ENCODE measurements around the gene REV3L. TPM values are rescaled to one million over a fixed set of nuclear protein-coding genes. Genes with fewer than 3 reads are reported as not detected.

Gene REV3L
- total and polyA plus RNA-seq, 4 donors, result 8.8 to 91.4 (median 19.8) TPM

DNA sequence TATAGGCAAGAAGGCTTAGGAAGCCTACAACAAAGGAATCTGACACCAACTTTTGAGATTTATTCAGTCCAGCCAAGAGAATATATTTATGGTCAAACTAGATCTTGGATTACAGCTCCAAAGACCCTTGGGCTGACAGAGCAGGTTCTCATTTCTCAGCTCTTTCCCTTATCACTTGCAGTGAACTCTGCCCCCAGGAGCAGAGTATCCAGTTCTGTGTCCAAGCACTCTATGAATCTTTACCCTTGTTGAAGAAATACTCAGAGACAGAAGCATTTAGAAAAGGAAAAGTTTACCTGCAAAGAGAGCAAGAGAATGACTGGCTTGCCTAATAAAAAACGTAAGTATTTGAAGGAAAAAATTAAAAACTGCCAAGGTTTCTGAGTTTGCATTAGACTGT, 205.2 kb downstream of the REV3L start:
- H3K9me3 ChIP-seq (ENCODE audit: control insufficient read depth in 4 of 4, insufficient read depth in 3 of 4, low read length in 3 of 4), result peaks cover 0 to 20% (median 4%) of the 10 kb centered on the region in 4 donors
- DNase-seq (no peak), ATAC-seq (ENCODE audit: insufficient read depth, low FRiP score) (no peak)
- H3K9ac ChIP-seq (ENCODE audit: insufficient read depth in 1 of 2, low read length in 2 of 2), result no peak overlapping the region
- H3K27ac ChIP-seq (ENCODE audit: low read depth in 1 of 2, low read length in 1 of 2), result no peak overlapping the region
- H3K27me3 ChIP-seq (ENCODE audit: control insufficient read depth in 3 of 3, insufficient read depth in 3 of 3, low read length in 2 of 3), result no peaks in the 10 kb centered on the region
- WGBS, 2 donors, result 96% methylated on average over 1 of the region's 1 CpG
- H3K36me3 ChIP-seq (ENCODE audit: control insufficient read depth in 4 of 4, insufficient read depth in 4 of 4, low read length in 4 of 4), result peaks cover 10 to 47% (median 36%) of the 10 kb centered on the region in 4 donors
- TF ChIP-seq, protein P1, sequence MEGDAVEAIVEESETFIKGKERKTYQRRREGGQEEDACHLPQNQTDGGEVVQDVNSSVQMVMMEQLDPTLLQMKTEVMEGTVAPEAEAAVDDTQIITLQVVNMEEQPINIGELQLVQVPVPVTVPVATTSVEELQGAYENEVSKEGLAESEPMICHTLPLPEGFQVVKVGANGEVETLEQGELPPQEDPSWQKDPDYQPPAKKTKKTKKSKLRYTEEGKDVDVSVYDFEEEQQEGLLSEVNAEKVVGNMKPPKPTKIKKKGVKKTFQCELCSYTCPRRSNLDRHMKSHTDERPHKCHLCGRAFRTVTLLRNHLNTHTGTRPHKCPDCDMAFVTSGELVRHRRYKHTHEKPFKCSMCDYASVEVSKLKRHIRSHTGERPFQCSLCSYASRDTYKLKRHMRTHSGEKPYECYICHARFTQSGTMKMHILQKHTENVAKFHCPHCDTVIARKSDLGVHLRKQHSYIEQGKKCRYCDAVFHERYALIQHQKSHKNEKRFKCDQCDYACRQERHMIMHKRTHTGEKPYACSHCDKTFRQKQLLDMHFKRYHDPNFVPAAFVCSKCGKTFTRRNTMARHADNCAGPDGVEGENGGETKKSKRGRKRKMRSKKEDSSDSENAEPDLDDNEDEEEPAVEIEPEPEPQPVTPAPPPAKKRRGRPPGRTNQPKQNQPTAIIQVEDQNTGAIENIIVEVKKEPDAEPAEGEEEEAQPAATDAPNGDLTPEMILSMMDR (IDR thresholded peaks at IDR 0.05; ENCODE audit: control extremely low read depth, extremely low read depth), result no peak
- no peaks in the 10 kb centered on the region for H3K4me1 ChIP-seq (ENCODE audit: control insufficient read depth in 5 of 5, insufficient read depth in 5 of 5, low read length in 5 of 5)
- no peak overlapping the region for H3K4me3 ChIP-seq

GRCh38 chr6:111276736-111277135, 206.3 kb downstream of the REV3L start:
- H3K27me3 ChIP-seq (ENCODE audit: control insufficient read depth in 3 of 3, insufficient read depth in 3 of 3, low read length in 2 of 3), result no peaks in the 10 kb centered on the region
- H3K36me3 ChIP-seq (ENCODE audit: control insufficient read depth in 4 of 4, insufficient read depth in 4 of 4, low read length in 4 of 4), result peaks cover 10 to 48% (median 36%) of the 10 kb centered on the region in 4 donors
- H3K4me1 ChIP-seq (ENCODE audit: control insufficient read depth in 5 of 5, insufficient read depth in 5 of 5, low read length in 5 of 5), result no peaks in the 10 kb centered on the region
- no peak overlapping the region for H3K4me3 ChIP-seq
- H3K9ac ChIP-seq (ENCODE audit: insufficient read depth in 1 of 2, low read length in 2 of 2), result no peak overlapping the region
- 93 to 94% methylated on average over 3 of the region's 3 CpGs for WGBS, 2 donors
- DNase-seq (no peak), ATAC-seq (ENCODE audit: insufficient read depth, low FRiP score) (no peak)
- TF ChIP-seq, protein P1 (IDR thresholded peaks at IDR 0.05; ENCODE audit: control extremely low read depth, extremely low read depth), result no peak
- H3K27ac ChIP-seq (ENCODE audit: low read depth in 1 of 2, low read length in 1 of 2), result no peak overlapping the region
- peaks cover 0 to 20% (median 4%) of the 10 kb centered on the region in 4 donors for H3K9me3 ChIP-seq (ENCODE audit: control insufficient read depth in 4 of 4, insufficient read depth in 3 of 4, low read length in 3 of 4)

GRCh38 chr6:111276335-111276734, 206.7 kb downstream of the REV3L start:
- Histone ChIP-seq H3K36me3 (ENCODE audit: control insufficient read depth in 4 of 4, insufficient read depth in 4 of 4, low read length in 4 of 4) (peaks cover 10 to 49% (median 36%) of the 10 kb centered on the region in 4 donors), H3K27ac (ENCODE audit: low read depth in 1 of 2, low read length in 1 of 2) (no peak overlapping the region), H3K4me1 (ENCODE audit: control insufficient read depth in 5 of 5, insufficient read depth in 5 of 5, low read length in 5 of 5) (no peaks in the 10 kb centered on the region), H3K9me3 (ENCODE audit: control insufficient read depth in 4 of 4, insufficient read depth in 3 of 4, low read length in 3 of 4) (peaks cover 0 to 20% (median 4%) of the 10 kb centered on the region in 4 donors), H3K27me3 (ENCODE audit: control insufficient read depth in 3 of 3, insufficient read depth in 3 of 3, low read length in 2 of 3) (no peaks in the 10 kb centered on the region), H3K9ac (ENCODE audit: insufficient read depth in 1 of 2, low read length in 2 of 2) (no peak overlapping the region), H3K4me3 (no peak overlapping the region)
- 96 to 98% methylated on average over 2 of the region's 2 CpGs for WGBS, 2 donors
- TF ChIP-seq, protein P1 (IDR thresholded peaks at IDR 0.05; ENCODE audit: control extremely low read depth, extremely low read depth), result no peak
- ATAC-seq (ENCODE audit: insufficient read depth, low FRiP score), result no peak
- DNase-seq, result no peak

Data from lung (tissue), 12 donors.